Measurements from ENCODE around the gene CHAD.
"Not testable (repeated sequence)": the region's sequence is repeated elsewhere in the genome, so short reads cannot be mapped to it uniquely, and the experiment has no call there.

Gene CHAD

DNA sequence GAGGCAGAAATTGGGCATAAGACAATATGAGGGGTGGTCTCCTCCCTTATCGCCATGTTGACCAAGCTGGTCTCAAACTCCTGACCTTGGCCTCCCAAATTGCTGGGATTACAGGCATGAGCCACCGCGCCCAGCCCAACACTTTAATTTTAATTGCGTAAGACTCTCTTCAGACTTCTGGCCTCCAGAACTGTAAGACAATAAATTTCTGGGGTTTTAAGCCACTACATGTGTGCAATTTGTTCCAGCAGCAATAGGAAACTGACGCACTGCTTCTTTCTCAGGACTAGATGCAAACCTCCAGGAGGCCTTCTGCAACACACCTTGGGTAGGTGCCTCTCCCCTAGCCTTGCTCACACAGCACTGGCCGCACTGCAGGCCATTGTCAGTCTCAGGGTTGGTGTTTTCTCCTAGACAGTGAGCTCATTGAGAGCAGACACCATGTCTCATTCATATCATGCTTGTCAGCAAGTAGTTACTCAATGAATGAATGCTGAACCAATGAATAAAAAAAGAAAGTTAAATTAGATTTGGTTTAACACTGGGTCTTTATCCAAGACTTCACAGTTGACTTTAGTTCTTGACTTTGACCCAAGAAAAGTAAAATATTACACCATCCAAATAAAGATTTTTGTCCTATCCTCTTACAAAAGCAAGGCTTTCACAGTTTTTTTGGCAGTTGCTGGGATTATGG, 48.1 kb downstream of the CHAD start:
- H3K4me3 ChIP-seq (ENCODE audit: low read depth, low read length) = no peak overlapping the region
- no peaks in the 10 kb centered on the region for H3K36me3 ChIP-seq (ENCODE audit: control insufficient read depth in 2 of 2, insufficient read depth in 1 of 2, low read length in 2 of 2)
- TF ChIP-seq ZNF558 (tag by site-specific recombination; IDR thresholded peaks at IDR 0.05) = no peak
- no peaks in the 10 kb centered on the region for H3K9me3 ChIP-seq (ENCODE audit: control insufficient read depth, insufficient read depth, low read depth, low read length)
- ChIA-PET POLR2A (interaction anchor here (1.2 kb wide), 1 partner anchor 23 kb away, joined by 4 read pairs; no protein-coding TSS in a partner anchor), CTCF (interaction anchor here (0.6 to 3.1 kb wide), 2 partner anchors 23 to 296 kb away, joined by 3 to 24 read pairs; partner anchors contain the start of gene LRRC59)
- H3K27ac ChIP-seq (ENCODE audit: extremely low read depth, low read depth, low read length) = no peak overlapping the region
- H3K4me1 ChIP-seq (ENCODE audit: control insufficient read depth, insufficient read depth, low read length) = 0 out of 2 replicates have a peak, but pooled peaks cover 3% of the 10 kb centered on the region

- H3K4me1 ChIP-seq (ENCODE audit: control insufficient read depth, insufficient read depth, low read length); POLR2A ChIA-PET; H3K9me3 ChIP-seq (ENCODE audit: control insufficient read depth, insufficient read depth, low read depth, low read length); H3K4me3 ChIP-seq (ENCODE audit: low read depth, low read length); CTCF ChIA-PET; H3K27ac ChIP-seq (ENCODE audit: extremely low read depth, low read depth, low read length); H3K36me3 ChIP-seq (ENCODE audit: control insufficient read depth in 2 of 2, insufficient read depth in 1 of 2, low read length in 2 of 2): not testable (repeated sequence)
- TF ChIP-seq ZNF677 (tag by site-specific recombination; IDR thresholded peaks at IDR 0.05) = peak; percentile 52; the same call in 1 of the 2 replicates
Measured at GRCh38 chr17:50419577-50419976, 49.1 kb downstream of the CHAD start.

GRCh38 chr17:50414808-50415207, 53.9 kb downstream of the CHAD start:
- POLR2A ChIA-PET = interaction anchor here (0.9 kb wide), 1 partner anchor 11 kb away, joined by 3 read pairs; the partner anchor contains the start of gene ACSF2
- CTCF ChIA-PET = interaction anchor here (5.6 kb wide), 1 partner anchor 17 kb away, joined by 36 read pairs; the partner anchor contains the start of gene LRRC59
- Histone ChIP-seq H3K4me3 (ENCODE audit: low read depth, low read length) (no peak overlapping the region), H3K27ac (ENCODE audit: extremely low read depth, low read depth, low read length) (no peak overlapping the region), H3K4me1 (ENCODE audit: control insufficient read depth, insufficient read depth, low read length) (no peaks in the 10 kb centered on the region), H3K9me3 (ENCODE audit: control insufficient read depth, insufficient read depth, low read depth, low read length) (no peaks in the 10 kb centered on the region), H3K36me3 (ENCODE audit: control insufficient read depth in 2 of 2, insufficient read depth in 1 of 2, low read length in 2 of 2) (no peaks in the 10 kb centered on the region)
- TF ChIP-seq OSR2 (tag by site-specific recombination; IDR thresholded peaks at IDR 0.05) = no peak
- no peak for TF ChIP-seq ZBTB44 (tag by site-specific recombination; IDR thresholded peaks at IDR 0.05)
- no peak for TF ChIP-seq ZNF530 (tag by site-specific recombination; IDR thresholded peaks at IDR 0.05; ENCODE audit: low read depth)
- no peak for TF ChIP-seq EGR2 (tag by site-specific recombination; IDR thresholded peaks at IDR 0.05; ENCODE audit: low read depth)
- no peak for TF ChIP-seq SALL2 (tag by site-specific recombination; IDR thresholded peaks at IDR 0.05; ENCODE audit: borderline replicate concordance)
- TF ChIP-seq ZNF777 (tag by site-specific recombination; IDR thresholded peaks at IDR 0.05; ENCODE audit: borderline replicate concordance) = no peak
- no peak for TF ChIP-seq ZFP37 (tag by site-specific recombination; IDR thresholded peaks at IDR 0.05)
- TF ChIP-seq ZNF792 (tag by site-specific recombination; IDR thresholded peaks at IDR 0.05) = no peak
- no peak for TF ChIP-seq GLI4 (tag by site-specific recombination; IDR thresholded peaks at IDR 0.05)
- TF ChIP-seq, protein P1, sequence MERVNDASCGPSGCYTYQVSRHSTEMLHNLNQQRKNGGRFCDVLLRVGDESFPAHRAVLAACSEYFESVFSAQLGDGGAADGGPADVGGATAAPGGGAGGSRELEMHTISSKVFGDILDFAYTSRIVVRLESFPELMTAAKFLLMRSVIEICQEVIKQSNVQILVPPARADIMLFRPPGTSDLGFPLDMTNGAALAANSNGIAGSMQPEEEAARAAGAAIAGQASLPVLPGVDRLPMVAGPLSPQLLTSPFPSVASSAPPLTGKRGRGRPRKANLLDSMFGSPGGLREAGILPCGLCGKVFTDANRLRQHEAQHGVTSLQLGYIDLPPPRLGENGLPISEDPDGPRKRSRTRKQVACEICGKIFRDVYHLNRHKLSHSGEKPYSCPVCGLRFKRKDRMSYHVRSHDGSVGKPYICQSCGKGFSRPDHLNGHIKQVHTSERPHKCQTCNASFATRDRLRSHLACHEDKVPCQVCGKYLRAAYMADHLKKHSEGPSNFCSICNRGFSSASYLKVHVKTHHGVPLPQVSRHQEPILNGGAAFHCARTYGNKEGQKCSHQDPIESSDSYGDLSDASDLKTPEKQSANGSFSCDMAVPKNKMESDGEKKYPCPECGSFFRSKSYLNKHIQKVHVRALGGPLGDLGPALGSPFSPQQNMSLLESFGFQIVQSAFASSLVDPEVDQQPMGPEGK (tag by site-specific recombination; IDR thresholded peaks at IDR 0.05) = no peak
- no peak for TF ChIP-seq WT1 (tag by site-specific recombination; IDR thresholded peaks at IDR 0.05)
- no peak for TF ChIP-seq ZNF48 (tag by site-specific recombination; IDR thresholded peaks at IDR 0.05)
- no peak for TF ChIP-seq ZNF239 (tag by site-specific recombination; IDR thresholded peaks at IDR 0.05)
- no peak for TF ChIP-seq ZNF366 (tag by site-specific recombination; conservative IDR thresholded peaks at IDR 0.05)
- TF ChIP-seq, protein P2, sequence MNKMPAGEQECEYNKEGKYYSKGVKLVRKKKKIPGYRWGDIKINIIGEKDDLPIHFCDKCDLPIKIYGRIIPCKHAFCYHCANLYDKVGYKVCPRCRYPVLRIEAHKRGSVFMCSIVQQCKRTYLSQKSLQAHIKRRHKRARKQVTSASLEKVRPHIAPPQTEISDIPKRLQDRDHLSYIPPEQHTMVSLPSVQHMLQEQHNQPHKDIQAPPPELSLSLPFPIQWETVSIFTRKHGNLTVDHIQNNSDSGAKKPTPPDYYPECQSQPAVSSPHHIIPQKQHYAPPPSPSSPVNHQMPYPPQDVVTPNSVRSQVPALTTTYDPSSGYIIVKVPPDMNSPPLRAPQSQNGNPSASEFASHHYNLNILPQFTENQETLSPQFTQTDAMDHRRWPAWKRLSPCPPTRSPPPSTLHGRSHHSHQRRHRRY (tag by site-specific recombination; IDR thresholded peaks at IDR 0.05) = no peak
